ENCODE results near the gene ALMS1. TPM values are rescaled to one million over a fixed set of nuclear protein-coding genes. Genes with fewer than 3 reads are reported as not detected.

The ALMS1 gene
- polyA plus RNA-seq, 1 of the 3 experiments (the other 2 are of a cell fraction), result 7.0 TPM

DNA sequence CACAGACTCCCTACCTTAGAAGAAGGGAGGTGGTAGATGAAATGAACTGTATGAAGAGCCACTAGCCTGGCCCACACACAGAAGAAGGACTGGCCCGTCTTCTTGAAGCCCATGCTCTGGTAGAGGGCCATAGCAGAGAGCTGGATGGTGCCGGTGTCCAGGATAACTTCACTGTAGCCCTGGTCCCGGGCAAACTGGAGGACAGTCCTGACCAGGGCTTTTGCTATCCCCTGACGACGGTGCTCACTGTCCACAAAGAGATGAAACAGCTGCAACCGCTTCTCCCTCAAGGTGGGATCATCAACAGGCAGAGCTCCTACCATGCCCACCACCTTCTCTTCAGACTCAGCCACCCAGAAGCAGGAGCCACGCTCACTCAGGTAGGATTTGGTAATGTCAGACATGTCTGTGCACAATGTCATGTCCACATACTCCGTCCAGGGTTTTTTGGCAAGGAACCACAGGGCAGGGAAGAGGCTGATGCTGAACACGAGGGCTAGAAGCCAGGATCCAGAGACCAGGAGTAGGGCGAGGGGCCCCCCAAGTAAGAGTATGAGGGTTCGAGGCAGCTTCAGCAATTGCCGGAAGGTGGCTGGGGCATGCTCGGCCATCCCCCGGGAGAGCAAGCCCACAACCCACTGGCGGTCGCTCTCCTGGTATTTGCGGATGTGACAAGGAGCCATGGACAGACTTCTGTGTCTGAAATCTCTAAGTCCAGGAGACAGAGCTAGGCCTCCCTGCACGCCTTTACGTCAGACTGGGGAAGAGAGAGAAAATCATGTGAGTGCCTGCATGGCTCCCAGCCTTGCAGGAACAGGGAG lies 255.5 kb downstream of the ALMS1 start:
- Histone ChIP-seq H3K4me1 (ENCODE audit: control insufficient read depth in 1 of 2, insufficient read depth in 2 of 2, low read depth in 1 of 2, low read length in 1 of 2) (no peaks in the 10 kb centered on the region), H3K9me3 (no peaks in the 10 kb centered on the region), H3K4me3 (ENCODE audit: low read depth in 2 of 2, low read length in 1 of 2) (no peak overlapping the region), H2AFZ (ENCODE audit: low read depth) (no peak overlapping the region), H3K79me2 (ENCODE audit: insufficient read depth) (no peaks in the 10 kb centered on the region), H4K20me1 (ENCODE audit: insufficient read depth) (no peaks in the 10 kb centered on the region), H3K9me2 (no peaks in the 10 kb centered on the region), H3K27me3 (ENCODE audit: insufficient read depth) (no peaks in the 10 kb centered on the region), H3F3A (replicated peaks; ENCODE audit: insufficient read depth) (no peaks in the 10 kb centered on the region), H3K9ac (no peak overlapping the region), H3K4me2 (no peak overlapping the region), H3K27ac (ENCODE audit: low read depth in 2 of 2, low read length in 1 of 2) (no peak overlapping the region), H3K36me3 (replicated peaks in 1 of 2; ENCODE audit: control insufficient read depth in 1 of 2, insufficient read depth in 2 of 2, low read length in 1 of 2) (no peaks in the 10 kb centered on the region)
- CTCF ChIA-PET, result no interaction called here
- DNase-seq, result no peak
- TF ChIP-seq RCOR1 (IDR thresholded peaks at IDR 0.05; ENCODE audit: low read length) (no peak), RXRA (IDR thresholded peaks at IDR 0.05; ENCODE audit: borderline replicate concordance, low read depth) (no peak), EP300 (IDR thresholded peaks at IDR 0.05; ENCODE audit: borderline replicate concordance in 1 of 2, low read depth in 1 of 2, low read length in 1 of 2) (no peak), POLR2AphosphoS5 (IDR thresholded peaks at IDR 0.05; ENCODE audit: low read depth, low read length) (no peak), FOXJ3 (CRISPR knock-in tag; IDR thresholded peaks at IDR 0.05) (no peak), TAF1 (IDR thresholded peaks at IDR 0.05; ENCODE audit: borderline replicate concordance, low read depth, low read length) (no peak), SMC3 (IDR thresholded peaks at IDR 0.05; ENCODE audit: low read depth, low read length) (no peak), RAD21 (IDR thresholded peaks at IDR 0.05; ENCODE audit: low read length) (no peak), ELF1 (IDR thresholded peaks at IDR 0.05) (no peak), GATA2 (CRISPR knock-in tag; IDR thresholded peaks at IDR 0.05) (no peak), MEF2A (IDR thresholded peaks at IDR 0.05; ENCODE audit: borderline replicate concordance, low read depth) (no peak), CHD2 (IDR thresholded peaks at IDR 0.05; ENCODE audit: low read length, partially characterized antibody) (no peak)
- TF ChIP-seq, protein P1, sequence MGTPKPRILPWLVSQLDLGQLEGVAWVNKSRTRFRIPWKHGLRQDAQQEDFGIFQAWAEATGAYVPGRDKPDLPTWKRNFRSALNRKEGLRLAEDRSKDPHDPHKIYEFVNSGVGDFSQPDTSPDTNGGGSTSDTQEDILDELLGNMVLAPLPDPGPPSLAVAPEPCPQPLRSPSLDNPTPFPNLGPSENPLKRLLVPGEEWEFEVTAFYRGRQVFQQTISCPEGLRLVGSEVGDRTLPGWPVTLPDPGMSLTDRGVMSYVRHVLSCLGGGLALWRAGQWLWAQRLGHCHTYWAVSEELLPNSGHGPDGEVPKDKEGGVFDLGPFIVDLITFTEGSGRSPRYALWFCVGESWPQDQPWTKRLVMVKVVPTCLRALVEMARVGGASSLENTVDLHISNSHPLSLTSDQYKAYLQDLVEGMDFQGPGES (IDR thresholded peaks at IDR 0.05; ENCODE audit: low read depth, low read length), result no peak
- TF ChIP-seq, protein P2, sequence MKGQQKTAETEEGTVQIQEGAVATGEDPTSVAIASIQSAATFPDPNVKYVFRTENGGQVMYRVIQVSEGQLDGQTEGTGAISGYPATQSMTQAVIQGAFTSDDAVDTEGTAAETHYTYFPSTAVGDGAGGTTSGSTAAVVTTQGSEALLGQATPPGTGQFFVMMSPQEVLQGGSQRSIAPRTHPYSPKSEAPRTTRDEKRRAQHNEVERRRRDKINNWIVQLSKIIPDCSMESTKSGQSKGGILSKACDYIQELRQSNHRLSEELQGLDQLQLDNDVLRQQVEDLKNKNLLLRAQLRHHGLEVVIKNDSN (IDR thresholded peaks at IDR 0.05; ENCODE audit: borderline replicate concordance, low read depth), result no peak
- TF ChIP-seq, protein P3, sequence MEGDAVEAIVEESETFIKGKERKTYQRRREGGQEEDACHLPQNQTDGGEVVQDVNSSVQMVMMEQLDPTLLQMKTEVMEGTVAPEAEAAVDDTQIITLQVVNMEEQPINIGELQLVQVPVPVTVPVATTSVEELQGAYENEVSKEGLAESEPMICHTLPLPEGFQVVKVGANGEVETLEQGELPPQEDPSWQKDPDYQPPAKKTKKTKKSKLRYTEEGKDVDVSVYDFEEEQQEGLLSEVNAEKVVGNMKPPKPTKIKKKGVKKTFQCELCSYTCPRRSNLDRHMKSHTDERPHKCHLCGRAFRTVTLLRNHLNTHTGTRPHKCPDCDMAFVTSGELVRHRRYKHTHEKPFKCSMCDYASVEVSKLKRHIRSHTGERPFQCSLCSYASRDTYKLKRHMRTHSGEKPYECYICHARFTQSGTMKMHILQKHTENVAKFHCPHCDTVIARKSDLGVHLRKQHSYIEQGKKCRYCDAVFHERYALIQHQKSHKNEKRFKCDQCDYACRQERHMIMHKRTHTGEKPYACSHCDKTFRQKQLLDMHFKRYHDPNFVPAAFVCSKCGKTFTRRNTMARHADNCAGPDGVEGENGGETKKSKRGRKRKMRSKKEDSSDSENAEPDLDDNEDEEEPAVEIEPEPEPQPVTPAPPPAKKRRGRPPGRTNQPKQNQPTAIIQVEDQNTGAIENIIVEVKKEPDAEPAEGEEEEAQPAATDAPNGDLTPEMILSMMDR (IDR thresholded peaks at IDR 0.05), result no peak
- TF ChIP-seq, protein P4, sequence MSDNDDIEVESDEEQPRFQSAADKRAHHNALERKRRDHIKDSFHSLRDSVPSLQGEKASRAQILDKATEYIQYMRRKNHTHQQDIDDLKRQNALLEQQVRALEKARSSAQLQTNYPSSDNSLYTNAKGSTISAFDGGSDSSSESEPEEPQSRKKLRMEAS (IDR thresholded peaks at IDR 0.05; ENCODE audit: low read depth), result no peak
- TF ChIP-seq, protein P5, sequence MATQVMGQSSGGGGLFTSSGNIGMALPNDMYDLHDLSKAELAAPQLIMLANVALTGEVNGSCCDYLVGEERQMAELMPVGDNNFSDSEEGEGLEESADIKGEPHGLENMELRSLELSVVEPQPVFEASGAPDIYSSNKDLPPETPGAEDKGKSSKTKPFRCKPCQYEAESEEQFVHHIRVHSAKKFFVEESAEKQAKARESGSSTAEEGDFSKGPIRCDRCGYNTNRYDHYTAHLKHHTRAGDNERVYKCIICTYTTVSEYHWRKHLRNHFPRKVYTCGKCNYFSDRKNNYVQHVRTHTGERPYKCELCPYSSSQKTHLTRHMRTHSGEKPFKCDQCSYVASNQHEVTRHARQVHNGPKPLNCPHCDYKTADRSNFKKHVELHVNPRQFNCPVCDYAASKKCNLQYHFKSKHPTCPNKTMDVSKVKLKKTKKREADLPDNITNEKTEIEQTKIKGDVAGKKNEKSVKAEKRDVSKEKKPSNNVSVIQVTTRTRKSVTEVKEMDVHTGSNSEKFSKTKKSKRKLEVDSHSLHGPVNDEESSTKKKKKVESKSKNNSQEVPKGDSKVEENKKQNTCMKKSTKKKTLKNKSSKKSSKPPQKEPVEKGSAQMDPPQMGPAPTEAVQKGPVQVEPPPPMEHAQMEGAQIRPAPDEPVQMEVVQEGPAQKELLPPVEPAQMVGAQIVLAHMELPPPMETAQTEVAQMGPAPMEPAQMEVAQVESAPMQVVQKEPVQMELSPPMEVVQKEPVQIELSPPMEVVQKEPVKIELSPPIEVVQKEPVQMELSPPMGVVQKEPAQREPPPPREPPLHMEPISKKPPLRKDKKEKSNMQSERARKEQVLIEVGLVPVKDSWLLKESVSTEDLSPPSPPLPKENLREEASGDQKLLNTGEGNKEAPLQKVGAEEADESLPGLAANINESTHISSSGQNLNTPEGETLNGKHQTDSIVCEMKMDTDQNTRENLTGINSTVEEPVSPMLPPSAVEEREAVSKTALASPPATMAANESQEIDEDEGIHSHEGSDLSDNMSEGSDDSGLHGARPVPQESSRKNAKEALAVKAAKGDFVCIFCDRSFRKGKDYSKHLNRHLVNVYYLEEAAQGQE (IDR thresholded peaks at IDR 0.05; ENCODE audit: low read depth, low read length), result no peak
- WGBS (ENCODE audit: low lambda C conversion rate), result 66% methylated on average over 15 of the region's 19 CpGs
- POLR2A ChIA-PET, result no interaction called here
